Neural progenitor cell (in vitro differentiated cells): ENCODE results near the gene PSD. TPM values are rescaled to one million over a fixed set of nuclear protein-coding genes. Genes with fewer than 3 reads are reported as not detected.

Experiments
- DNase-seq: peaks from one replicate; pipeline ENCODE4 v3.0.0-alpha.2; 2016; ENCODE audit warnings: low spot score
- H2AFZ ChIP-seq: fragments of 200-600 bp; sonication (generic); replicated peaks from 2 replicates; pipeline ENCODE4 v1.6.1; 2016; ENCODE audit warnings: antibody characterized with exemption
- H3F3A ChIP-seq: fragments of 200-600 bp; sonication (generic); 2 replicates; pipeline ENCODE4 v1.6.1; 2016; ENCODE audit warnings: antibody characterized with exemption, low read depth
- H3K27ac ChIP-seq: fragments of 200-600 bp; sonication (generic); 2 replicates; pipeline ENCODE4 v1.5.1; 2016; ENCODE audit warnings: mild to moderate bottlenecking
- H3K27me3 ChIP-seq: fragments of 200-600 bp; sonication (generic); 2 replicates; pipeline ENCODE4 v1.6.1; 2016; ENCODE audit warnings: mild to moderate bottlenecking, moderate library complexity
- H3K36me3 ChIP-seq: fragments of 200-600 bp; sonication (generic); 2 replicates; pipeline ENCODE4 v1.5.1; 2016
- H3K4me1 ChIP-seq: fragments of 200-600 bp; sonication (generic); 2 replicates; pipeline ENCODE4 v1.6.1; 2016; ENCODE audit warnings: mixed run types
- H3K4me2 ChIP-seq: fragments of 200-600 bp; sonication (generic); 2 replicates; pipeline ENCODE4 v1.6.1; 2016
- H3K4me3 ChIP-seq: fragments of 200-600 bp; sonication (generic); 2 replicates; pipeline ENCODE4 v1.5.1; 2016
- H3K79me2 ChIP-seq: fragments of 200-600 bp; sonication (generic); 2 replicates; pipeline ENCODE4 v1.6.1; 2016; ENCODE audit warnings: low read depth
- H3K9ac ChIP-seq: fragments of 200-600 bp; sonication (generic); 2 replicates; pipeline ENCODE4 v1.6.1; 2016
- H3K9me3 ChIP-seq: fragments of 200-600 bp; sonication (generic); 2 replicates; pipeline ENCODE4 v1.5.1; 2016; ENCODE audit warnings: low read depth
- H4K20me1 ChIP-seq: fragments of 200-600 bp; sonication (generic); 2 replicates; pipeline ENCODE4 v1.6.1; 2016; ENCODE audit warnings: low read depth
- H3K27ac Mint-ChIP-seq: 3 replicates; pipeline ENCODE4 v1.8.0; 2021; ENCODE audit warnings: mixed read lengths
- H3K27me3 Mint-ChIP-seq: 2 replicates; pipeline ENCODE4 v1.8.0; 2022; ENCODE audit warnings: low read depth, mild to moderate bottlenecking, inconsistent platforms, moderate library complexity, mixed read lengths; ENCODE audit not compliant: insufficient read depth
- H3K36me3 Mint-ChIP-seq: 3 replicates; pipeline ENCODE4 v1.8.0; 2021; ENCODE audit warnings: mixed read lengths
- H3K4me1 Mint-ChIP-seq: 3 replicates; pipeline ENCODE4 v1.8.0; 2021; ENCODE audit warnings: mixed read lengths
- H3K4me3 Mint-ChIP-seq: 3 replicates; pipeline ENCODE4 v1.8.0; 2021; ENCODE audit warnings: mild to moderate bottlenecking, moderate library complexity, mixed read lengths
- H3K9me3 Mint-ChIP-seq: 3 replicates; pipeline ENCODE4 v1.8.0; 2020; ENCODE audit warnings: mixed read lengths
- CTCF ChIP-seq: fragments of 200-600 bp; sonication (generic); IDR thresholded peaks from 2 replicates; pipeline ENCODE4 v1.5.1; 2017; ENCODE audit warnings: antibody characterized with exemption, mild to moderate bottlenecking
- EZH2 ChIP-seq: fragments of 200-600 bp; sonication (generic); IDR thresholded peaks from 2 replicates; pipeline ENCODE4 v1.6.1; 2017; ENCODE audit warnings: antibody characterized with exemption, mild to moderate bottlenecking, moderate library complexity
- EZH2phosphoT487 ChIP-seq: fragments of 200-600 bp; sonication (generic); IDR thresholded peaks from 2 replicates; pipeline ENCODE4 v1.6.1; 2017; ENCODE audit warnings: antibody characterized with exemption
- total RNA-seq: library from RNA; depleted of rRNA; stranded (reverse); fragments of >200 nt; gene quantifications from 2 replicates; pipeline ENCODE4 v1.2.3, GENCODE V29; 2015; ENCODE audit warnings: low replicate concordance

The PSD gene
- total RNA-seq, 1 donor from 2014 or later = 0.09 TPM

- Mint-ChIP-seq H3K36me3 (no peaks in the 10 kb centered on the region), H3K27ac (peak overlapping the region; percentile 67), H3K9me3 (no peaks in the 10 kb centered on the region), H3K4me3 (peak overlapping the region; percentile 41), H3K27me3 (peaks cover 24% of the 10 kb centered on the region), H3K4me1 (peaks cover 68% of the 10 kb centered on the region)
- Histone ChIP-seq H3K79me2 (no peaks in the 10 kb centered on the region), H3K27me3 (peaks cover 29% of the 10 kb centered on the region), H3K36me3 (no peaks in the 10 kb centered on the region), H3K4me2 (no peak overlapping the region), H3K27ac (no peak overlapping the region), H3F3A (peaks cover 51% of the 10 kb centered on the region), H2AFZ (no peak overlapping the region), H3K4me1 (peaks cover 38% of the 10 kb centered on the region), H3K9me3 (no peaks in the 10 kb centered on the region), H3K4me3 (no peak overlapping the region), H3K9ac (no peak overlapping the region), H4K20me1 (peaks cover 25% of the 10 kb centered on the region)
- no peak for DNase-seq
- TF ChIP-seq CTCF = no peak
- TF ChIP-seq EZH2phosphoT487 = no peak
- no peak for TF ChIP-seq EZH2
Observed at GRCh38 chr10:102416695-102417094, 1.9 kb downstream of the PSD start.

- no peak overlapping the region for H3K4me3 Mint-ChIP-seq
- Histone ChIP-seq H3K79me2 (no peaks in the 10 kb centered on the region), H4K20me1 (peaks cover 21% of the 10 kb centered on the region), H2AFZ (no peak overlapping the region), H3K4me2 (no peak overlapping the region), H3K27ac (no peak overlapping the region), H3K4me3 (no peak overlapping the region), H3K4me1 (peaks cover 36% of the 10 kb centered on the region), H3K36me3 (no peaks in the 10 kb centered on the region), H3F3A (peaks cover 51% of the 10 kb centered on the region), H3K9me3 (no peaks in the 10 kb centered on the region), H3K9ac (no peak overlapping the region), H3K27me3 (peaks cover 29% of the 10 kb centered on the region)
- DNase-seq = no peak
- no peaks in the 10 kb centered on the region for H3K9me3 Mint-ChIP-seq
- no peak overlapping the region for H3K27ac Mint-ChIP-seq
- H3K27me3 Mint-ChIP-seq = peaks cover 25% of the 10 kb centered on the region
- H3K36me3 Mint-ChIP-seq = no peaks in the 10 kb centered on the region
- H3K4me1 Mint-ChIP-seq = peaks cover 72% of the 10 kb centered on the region
- no peak for TF ChIP-seq EZH2phosphoT487
- no peak for TF ChIP-seq EZH2
- TF ChIP-seq CTCF = no peak
Observed at GRCh38 chr10:102416283-102416682, 2.3 kb downstream of the PSD start.

- Mint-ChIP-seq H3K27ac (peak overlapping the region; percentile 92), H3K9me3 (no peaks in the 10 kb centered on the region), H3K4me1 (peaks cover 82% of the 10 kb centered on the region), H3K27me3 (peaks cover 34% of the 10 kb centered on the region), H3K4me3 (peak overlapping the region; percentile 41), H3K36me3 (no peaks in the 10 kb centered on the region)
- TF ChIP-seq EZH2phosphoT487 (no peak), CTCF (no peak), EZH2 (no peak)
- Histone ChIP-seq H4K20me1 (peaks cover 21% of the 10 kb centered on the region), H3K36me3 (no peaks in the 10 kb centered on the region), H3K9me3 (no peaks in the 10 kb centered on the region), H2AFZ (no peak overlapping the region), H3K27me3 (peaks cover 45% of the 10 kb centered on the region), H3K9ac (no peak overlapping the region), H3K79me2 (no peaks in the 10 kb centered on the region), H3F3A (peaks cover 43% of the 10 kb centered on the region), H3K4me1 (peaks cover 43% of the 10 kb centered on the region), H3K27ac (no peak overlapping the region), H3K4me3 (no peak overlapping the region), H3K4me2 (peak overlapping the region; percentile 55)
- DNase-seq = no peak
Observed at GRCh38 chr10:102414749-102415148, 3.8 kb downstream of the PSD start.
